H9 (cell line): ENCODE results near the gene DEDD2. TPM values are rescaled to one million over a fixed set of nuclear protein-coding genes. Genes with fewer than 3 reads are reported as not detected.
A peak's percentile ranks its signal among the peaks of the same experiment; 100 is the strongest.

Experiments used
- DNase-seq: peaks from one replicate; pipeline ENCODE4 v3.0.0-alpha.2; 2017
- H2AFZ ChIP-seq: one replicate; pipeline ENCODE4 v1.6.1; 2013; ENCODE audit warnings: mild to moderate bottlenecking, low read length, control low read depth, moderate library complexity
- H2AK5ac ChIP-seq: 2 replicates; pipeline ENCODE4 v1.6.1; 2013; ENCODE audit warnings: low read length, control low read depth, mixed read lengths; ENCODE audit not compliant: insufficient read length
- H2BK120ac ChIP-seq: one replicate; pipeline ENCODE4 v1.6.1; 2013; ENCODE audit warnings: low read depth, mild to moderate bottlenecking, low read length, control low read depth, inconsistent platforms; ENCODE audit not compliant: poor library complexity, severe bottlenecking
- H2BK12ac ChIP-seq: 2 replicates; pipeline ENCODE4 v1.6.1; 2013; ENCODE audit warnings: low read length, control low read depth, mixed read lengths, low read depth; ENCODE audit not compliant: insufficient read length
- H2BK15ac ChIP-seq: 2 replicates; pipeline ENCODE4 v1.6.1; 2013; ENCODE audit warnings: low read depth, low read length, control low read depth
- H2BK20ac ChIP-seq: one replicate; pipeline ENCODE4 v1.6.1; 2013; ENCODE audit warnings: low read depth, mild to moderate bottlenecking, low read length, control low read depth, inconsistent platforms; ENCODE audit not compliant: poor library complexity, severe bottlenecking
- H2BK5ac ChIP-seq: 2 replicates; pipeline ENCODE4 v1.6.1; 2013; ENCODE audit warnings: low read length, control low read depth, mixed read lengths; ENCODE audit not compliant: insufficient read length
- H3K14ac ChIP-seq: 2 replicates; pipeline ENCODE4 v1.6.1; 2013; ENCODE audit warnings: low read length, control low read depth; ENCODE audit not compliant: insufficient read depth
- H3K18ac ChIP-seq: 2 replicates; pipeline ENCODE4 v1.6.1; 2013; ENCODE audit warnings: low read depth, mild to moderate bottlenecking, mixed read lengths, low read length, control low read depth; ENCODE audit not compliant: insufficient read length
- H3K23ac ChIP-seq: 2 replicates; pipeline ENCODE4 v1.6.1; 2013; ENCODE audit warnings: low read length, control low read depth, mixed read lengths, low read depth; ENCODE audit not compliant: insufficient read length
- H3K23me2 ChIP-seq: 2 replicates; pipeline ENCODE4 v1.6.1; 2013; ENCODE audit warnings: low read depth, mild to moderate bottlenecking, mixed read lengths, low read length, control low read depth; ENCODE audit not compliant: insufficient read length, poor library complexity, severe bottlenecking
- H3K27ac ChIP-seq: 2 replicates; pipeline ENCODE4 v1.5.1; 2013; ENCODE audit warnings: low read length, control low read depth, mixed read lengths, low read depth; ENCODE audit not compliant: insufficient read length
- H3K27me3 ChIP-seq: 2 replicates; pipeline ENCODE4 v1.6.1; 2013; ENCODE audit warnings: low read length, control low read depth, inconsistent platforms; ENCODE audit not compliant: insufficient read depth
- H3K4ac ChIP-seq: 2 replicates; pipeline ENCODE4 v1.6.1; 2013; ENCODE audit warnings: low read depth, mild to moderate bottlenecking, control low read depth, inconsistent platforms, low read length, moderate library complexity
- H3K4me1 ChIP-seq: 2 replicates; pipeline ENCODE4 v1.6.1; 2013; ENCODE audit warnings: low read length, control low read depth, inconsistent platforms; ENCODE audit not compliant: insufficient read depth
- H3K4me2 ChIP-seq: 2 replicates; pipeline ENCODE4 v1.6.1; 2013; ENCODE audit warnings: low read length, control low read depth, mixed read lengths; ENCODE audit not compliant: insufficient read length, insufficient read depth
- H3K56ac ChIP-seq: 2 replicates; pipeline ENCODE4 v1.6.1; 2013; ENCODE audit warnings: low read depth, mild to moderate bottlenecking, mixed read lengths, low read length, control low read depth; ENCODE audit not compliant: insufficient read length
- H3K79me1 ChIP-seq: 2 replicates; pipeline ENCODE4 v1.6.1; 2013; ENCODE audit warnings: low read depth, mild to moderate bottlenecking, moderate library complexity, low read length, control low read depth, inconsistent platforms; ENCODE audit not compliant: insufficient read depth, poor library complexity, severe bottlenecking
- H3K79me2 ChIP-seq: 2 replicates; pipeline ENCODE4 v1.6.1; 2013; ENCODE audit warnings: low read length, control low read depth, inconsistent platforms; ENCODE audit not compliant: insufficient read depth
- H3K9ac ChIP-seq: 2 replicates; pipeline ENCODE4 v1.6.1; 2013; ENCODE audit warnings: low read length, control low read depth, mixed read lengths; ENCODE audit not compliant: insufficient read length; ENCODE audit errors: extremely low read depth
- H3K9me3 ChIP-seq: one replicate; pipeline ENCODE4 v1.6.1; 2013; ENCODE audit warnings: low read depth, low read length, inconsistent platforms; ENCODE audit not compliant: control insufficient read depth
- H3T11ph ChIP-seq: one replicate; pipeline ENCODE4 v1.6.1; 2013; ENCODE audit warnings: mild to moderate bottlenecking, low read length, control low read depth, inconsistent platforms
- H4K20me1 ChIP-seq: one replicate; pipeline ENCODE4 v1.6.1; 2013; ENCODE audit not compliant: control insufficient read depth, insufficient read length, insufficient read depth
- H4K5ac ChIP-seq: 2 replicates; pipeline ENCODE4 v1.6.1; 2013; ENCODE audit warnings: low read depth, mild to moderate bottlenecking, mixed read lengths, low read length, control low read depth; ENCODE audit not compliant: insufficient read length
- H4K8ac ChIP-seq: replicated peaks from 2 replicates; pipeline ENCODE4 v1.6.1; 2013; ENCODE audit warnings: low read length, control low read depth, mixed read lengths, low read depth; ENCODE audit not compliant: insufficient read length
- H4K91ac ChIP-seq: 2 replicates; pipeline ENCODE4 v1.6.1; 2013; ENCODE audit warnings: low read depth, mild to moderate bottlenecking, moderate library complexity, mixed read lengths, low read length, control low read depth; ENCODE audit not compliant: insufficient read length
- H3K27ac Mint-ChIP-seq, 3 experiments: 2 replicates in 2 of 3; 3 replicates in 1 of 3; pipeline ENCODE4 v1.8.0; 2020 to 2021; ENCODE audit warnings: mixed read lengths in 3 of 3, mild to moderate bottlenecking in 1 of 3, moderate library complexity in 1 of 3
- H3K27me3 Mint-ChIP-seq: 2 replicates; pipeline ENCODE4 v1.8.0; 2021; ENCODE audit warnings: low read depth, mild to moderate bottlenecking, moderate library complexity, mixed read lengths
- H3K36me3 Mint-ChIP-seq, 3 experiments: 2 replicates in 2 of 3; 3 replicates in 1 of 3; pipeline ENCODE4 v1.8.0; 2020 to 2021; ENCODE audit warnings: low read depth in 3 of 3, mixed read lengths in 3 of 3; ENCODE audit not compliant: insufficient read depth in 1 of 3
- H3K4me1 Mint-ChIP-seq, 2 experiments: 2 replicates each; pipeline ENCODE4 v1.8.0; 2020; ENCODE audit warnings: mixed read lengths in 2 of 2
- H3K4me3 Mint-ChIP-seq, 2 experiments: 2 replicates in 1 of 2; 3 replicates in 1 of 2; pipeline ENCODE4 v1.8.0; 2020 to 2021; ENCODE audit warnings: mild to moderate bottlenecking in 2 of 2, mixed read lengths in 2 of 2, moderate library complexity in 1 of 2
- H3K9me3 Mint-ChIP-seq, 2 experiments: 2 replicates in 1 of 2; 3 replicates in 1 of 2; pipeline ENCODE4 v1.8.0; 2020; ENCODE audit warnings: mild to moderate bottlenecking in 2 of 2, mixed read lengths in 2 of 2, moderate library complexity in 1 of 2
- CTCF ChIP-seq: fragments of 200-600 bp; sonication (generic); conservative IDR thresholded peaks from 3 replicates; pipeline ENCODE4 v1.8.0; 2021; ENCODE audit warnings: antibody characterized with exemption, mild to moderate bottlenecking
- WGBS: extraction: QIAGEN DNeasy Blood & Tissue Kit; methylation state at CpG from one replicate; pipeline ENCODE4 v1.1.7; 2013; ENCODE audit warnings: missing lambda C conversion rate, low lambda C conversion rate, mixed read lengths; ENCODE audit not compliant: insufficient read length; ENCODE audit errors: extremely low coverage; 5-methylcytosine and 5-hydroxymethylcytosine counted together
- total RNA-seq: library from RNA; stranded (reverse); gene quantifications from 2 replicates; pipeline ENCODE4 v1.2.1, GENCODE V29; 2021

The DEDD2 gene
- total RNA-seq, 1 experiment from 2014 or later = 32.3 TPM

- Histone ChIP-seq H4K5ac (no peak within 1 kb of the TSS), H3T11ph (no peak within 1 kb of the TSS), H3K79me2 (no peaks in the 10 kb centered on the region; the same call in 1 of the 2 replicates), H2BK5ac (no peak within 1 kb of the TSS), H3K23me2 (peaks cover 4% of the 10 kb centered on the region), H3K4me2 (peak within 1 kb of the TSS; percentile 96), H4K20me1 (no peaks in the 10 kb centered on the region), H3K18ac (peak within 1 kb of the TSS; percentile 5), H3K9ac (peak within 1 kb of the TSS; percentile 82), H3K9me3 (no peaks in the 10 kb centered on the region), H3K27ac (no peak within 1 kb of the TSS), H2AFZ (no peak within 1 kb of the TSS), H3K79me1 (no peaks in the 10 kb centered on the region), H2BK15ac (no peak within 1 kb of the TSS), H3K4me1 (no peaks in the 10 kb centered on the region; the same call in 1 of the 2 replicates), H3K56ac (no peak within 1 kb of the TSS), H3K4ac (no peak within 1 kb of the TSS), H3K14ac (no peak within 1 kb of the TSS), H2BK12ac (no peak within 1 kb of the TSS), H4K91ac (no peak within 1 kb of the TSS), H3K23ac (no peak within 1 kb of the TSS), H3K27me3 (no peaks in the 10 kb centered on the region), H2BK20ac (no peak within 1 kb of the TSS), H2BK120ac (no peak within 1 kb of the TSS), H4K8ac (no peak within 1 kb of the TSS), H2AK5ac (no peak within 1 kb of the TSS)
- peak; percentile 100 for DNase-seq
- TF ChIP-seq CTCF = no peak
- WGBS = no CpG with 5 or more reads among the region's 76 CpGs
- Mint-ChIP-seq H3K9me3 (no peaks in the 10 kb centered on the region), H3K4me1 (peaks cover 29 to 35% of the 10 kb centered on the region in 2 experiments), H3K27me3 (no peaks in the 10 kb centered on the region; the same call in 1 of the 2 replicates), H3K27ac (peak within 1 kb of the TSS; percentile 98 to 99 (median 99)), H3K36me3 (peaks cover 5 to 24% (median 15%) of the 10 kb centered on the region in 3 experiments; a peak in 6 of 7 replicates), H3K4me3 (peak within 1 kb of the TSS; percentile 88 to 95)
Observed at GRCh38 chr19:42242512-42243409, 25.3 kb upstream of the DEDD2 start, which contains the start of gene GSK3A. TSS of gene GSK3A (minus strand) at chr19:42242602. CDS start at chr19:42242465, 137 bp downstream.
